ENCODE measurements around the gene EHMT1. TPM values are rescaled to one million over a fixed set of nuclear protein-coding genes. Genes with fewer than 3 reads are reported as not detected.

EHMT1 gene
- total RNA-seq, 1 donor from 2014 or later = 162 TPM

GRCh38 chr9:137726764-137727163, 108.0 kb downstream of the EHMT1 start:
- TF ChIP-seq CTCF (IDR thresholded peaks at IDR 0.05; ENCODE audit: partially characterized antibody, unreplicated experiment) = no peak
- Mint-ChIP-seq H3K27me3 (ENCODE audit: unreplicated experiment) (peaks cover 11% of the 10 kb centered on the region), H3K4me1 (ENCODE audit: low read depth, unreplicated experiment) (peaks cover 3% of the 10 kb centered on the region), H3K36me3 (ENCODE audit: unreplicated experiment) (peaks cover 33% of the 10 kb centered on the region), H3K27ac (ENCODE audit: unreplicated experiment) (no peak overlapping the region), H3K9me3 (ENCODE audit: unreplicated experiment) (peaks cover 26% of the 10 kb centered on the region), H3K4me3 (ENCODE audit: unreplicated experiment) (no peak overlapping the region)
- DNase-seq = no peak

GRCh38 chr9:137727716-137728115, 108.9 kb downstream of the EHMT1 start:
- Mint-ChIP-seq H3K27me3 (ENCODE audit: unreplicated experiment) (peaks cover 10% of the 10 kb centered on the region), H3K27ac (ENCODE audit: unreplicated experiment) (no peak overlapping the region), H3K9me3 (ENCODE audit: unreplicated experiment) (peaks cover 24% of the 10 kb centered on the region), H3K36me3 (ENCODE audit: unreplicated experiment) (peaks cover 38% of the 10 kb centered on the region), H3K4me3 (ENCODE audit: unreplicated experiment) (no peak overlapping the region), H3K4me1 (ENCODE audit: low read depth, unreplicated experiment) (peaks cover 2% of the 10 kb centered on the region)
- no peak for TF ChIP-seq CTCF (IDR thresholded peaks at IDR 0.05; ENCODE audit: partially characterized antibody, unreplicated experiment)
- DNase-seq = no peak

GRCh38 chr9:137728444-137729311, 109.9 kb downstream of the EHMT1 start:
- peaks cover 47% of the 10 kb centered on the region for H3K36me3 Mint-ChIP-seq (ENCODE audit: unreplicated experiment)

GRCh38 chr9:137731216-137731946, 112.6 kb downstream of the EHMT1 start:
- Mint-ChIP-seq H3K4me3 (ENCODE audit: unreplicated experiment) (no peak overlapping the region), H3K27me3 (ENCODE audit: unreplicated experiment) (peaks cover 2% of the 10 kb centered on the region), H3K36me3 (ENCODE audit: unreplicated experiment) (peaks cover 56% of the 10 kb centered on the region), H3K27ac (ENCODE audit: unreplicated experiment) (no peak overlapping the region), H3K4me1 (ENCODE audit: low read depth, unreplicated experiment) (no peaks in the 10 kb centered on the region), H3K9me3 (ENCODE audit: unreplicated experiment) (peaks cover 25% of the 10 kb centered on the region)
- no peak for DNase-seq
- no peak for TF ChIP-seq CTCF (IDR thresholded peaks at IDR 0.05; ENCODE audit: partially characterized antibody, unreplicated experiment)

More at GRCh38 chr9:137728444-137729311, 109.9 kb downstream of the EHMT1 start:
- DNase-seq = no peak
- Mint-ChIP-seq H3K27ac (ENCODE audit: unreplicated experiment) (no peak overlapping the region), H3K9me3 (ENCODE audit: unreplicated experiment) (peaks cover 28% of the 10 kb centered on the region), H3K4me3 (ENCODE audit: unreplicated experiment) (no peak overlapping the region), H3K27me3 (ENCODE audit: unreplicated experiment) (peaks cover 10% of the 10 kb centered on the region), H3K4me1 (ENCODE audit: low read depth, unreplicated experiment) (peaks cover 2% of the 10 kb centered on the region)
- no peak for TF ChIP-seq CTCF (IDR thresholded peaks at IDR 0.05; ENCODE audit: partially characterized antibody, unreplicated experiment)
